Measurements from ENCODE around the gene VAMP8.

Gene VAMP8

DNA sequence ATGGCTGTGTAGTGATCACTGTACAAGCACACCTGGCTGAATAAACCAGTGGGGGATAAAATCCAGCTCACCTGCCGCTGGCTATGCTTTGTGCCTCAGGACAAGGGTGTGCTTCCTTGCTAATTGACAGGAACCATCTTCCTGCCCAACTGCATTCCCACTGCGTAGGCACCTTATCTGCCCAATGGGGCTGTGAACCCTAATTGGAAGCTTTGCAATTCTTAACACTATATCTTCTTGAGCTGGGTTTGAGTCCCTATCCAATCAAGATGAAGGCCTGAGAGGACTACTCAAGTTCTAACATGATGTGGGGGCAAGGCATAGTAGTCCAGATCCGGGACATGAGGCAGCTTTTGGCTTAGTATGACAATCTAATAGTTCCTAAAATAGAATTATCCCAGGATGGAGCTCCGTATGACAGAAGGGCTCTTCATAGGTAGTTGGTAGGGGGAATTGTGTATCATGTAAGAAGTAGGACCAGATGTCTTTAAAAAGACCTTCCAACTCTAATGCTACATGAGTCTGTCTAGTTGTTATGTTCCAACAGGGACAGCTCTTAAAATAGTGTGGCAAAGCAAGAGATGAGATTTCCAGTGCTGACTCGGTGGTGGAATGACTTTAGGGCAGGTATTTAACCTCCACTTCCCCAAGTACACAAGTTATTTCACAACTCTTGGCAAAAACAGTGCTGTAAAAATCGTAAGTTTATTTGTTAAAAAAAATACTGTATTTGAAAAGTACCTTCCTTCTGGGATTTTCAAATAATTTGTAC, 27.4 kb downstream of the VAMP8 start:
- H3K27ac ChIP-seq (ENCODE audit: insufficient read depth in 1 of 2, low read depth in 1 of 2, low read length in 2 of 2, poor library complexity in 1 of 2, severe bottlenecking in 2 of 2) = no peak overlapping the region
- H3K4me1 ChIP-seq (ENCODE audit: control extremely low read depth in 1 of 4, control insufficient read depth in 4 of 4, insufficient read depth in 4 of 4, low read length in 3 of 4) = peaks cover 5 to 29% (median 25%) of the 10 kb centered on the region in 4 experiments
- no peak overlapping the region for H3K4me3 ChIP-seq (ENCODE audit: control insufficient read depth in 1 of 7, extremely low read depth in 1 of 7, insufficient read depth in 4 of 7, low read depth in 2 of 7, low read length in 6 of 7)
- DNase-seq = no peak
- ChIA-PET CTCF (interaction anchor here (0.6 to 3.1 kb wide), 10 partner anchors 14 to 55 kb away, joined by 3 to 10 read pairs (median 4); partner anchors contain the start of genes GGCX and VAMP8), POLR2A (no interaction called here)
- no peaks in the 10 kb centered on the region for H3K9me3 ChIP-seq (ENCODE audit: control extremely low read depth in 1 of 5, control insufficient read depth in 4 of 5, insufficient read depth in 2 of 5, low read depth in 1 of 5, low read length in 4 of 5)
- 95% methylated on average over 4 of the region's 6 CpGs for WGBS (ENCODE audit: insufficient coverage)
- no peaks in the 10 kb centered on the region for H3K27me3 ChIP-seq (replicated peaks in 2 of 5; ENCODE audit: control insufficient read depth in 4 of 5, insufficient read depth in 5 of 5, low read length in 4 of 5)
- peaks cover 13 to 46% (median 38%) of the 10 kb centered on the region in 4 experiments for H3K36me3 ChIP-seq (ENCODE audit: control insufficient read depth in 4 of 4, insufficient read depth in 4 of 4, low read length in 3 of 4)

DNA sequence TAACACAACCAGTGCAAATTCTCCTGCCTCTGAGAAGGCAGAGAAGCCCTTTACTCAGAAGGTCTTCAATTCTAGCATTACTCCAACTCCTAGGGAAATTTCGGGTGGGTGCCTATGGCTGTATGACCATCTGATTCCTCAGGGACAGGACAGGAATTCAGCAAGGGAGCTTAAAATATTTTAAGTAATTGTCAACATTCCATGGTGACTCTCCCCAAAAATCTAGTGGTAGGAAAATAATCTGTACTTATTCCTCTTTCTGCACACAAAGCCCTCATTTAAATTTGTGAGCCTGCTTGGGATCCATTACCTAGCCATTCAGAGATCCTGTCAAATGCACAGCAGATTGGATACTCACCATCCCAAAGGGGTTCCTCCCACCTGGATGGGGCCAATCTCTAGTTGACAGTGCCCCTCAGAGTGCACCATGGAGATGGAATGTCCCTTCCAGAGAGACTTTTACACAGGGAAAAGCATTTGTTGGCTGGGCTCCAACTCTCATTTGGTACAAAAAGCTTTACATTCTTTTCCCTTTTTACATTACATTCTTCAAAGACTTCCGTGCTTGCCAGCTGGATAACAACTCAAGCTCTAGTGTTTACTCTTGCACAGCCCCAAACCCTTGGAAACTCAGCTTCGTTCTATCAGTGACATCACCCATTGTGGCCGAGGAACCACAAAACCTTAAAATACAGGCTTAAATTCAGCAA, 28.2 kb downstream of the VAMP8 start:
- Histone ChIP-seq H3K36me3 (ENCODE audit: control insufficient read depth in 4 of 4, insufficient read depth in 4 of 4, low read length in 3 of 4) (peaks cover 13 to 43% (median 34%) of the 10 kb centered on the region in 4 experiments), H3K9me3 (ENCODE audit: control extremely low read depth in 1 of 5, control insufficient read depth in 4 of 5, insufficient read depth in 2 of 5, low read depth in 1 of 5, low read length in 4 of 5) (no peaks in the 10 kb centered on the region), H3K4me1 (ENCODE audit: control extremely low read depth in 1 of 4, control insufficient read depth in 4 of 4, insufficient read depth in 4 of 4, low read length in 3 of 4) (peaks cover 5 to 34% (median 24%) of the 10 kb centered on the region in 4 experiments), H3K4me3 (ENCODE audit: control insufficient read depth in 1 of 7, extremely low read depth in 1 of 7, insufficient read depth in 4 of 7, low read depth in 2 of 7, low read length in 6 of 7) (no peak overlapping the region), H3K27me3 (replicated peaks in 2 of 5; ENCODE audit: control insufficient read depth in 4 of 5, insufficient read depth in 5 of 5, low read length in 4 of 5) (no peaks in the 10 kb centered on the region), H3K27ac (ENCODE audit: insufficient read depth in 1 of 2, low read depth in 1 of 2, low read length in 2 of 2, poor library complexity in 1 of 2, severe bottlenecking in 2 of 2) (no peak overlapping the region)
- no peak for DNase-seq
- ChIA-PET CTCF (interaction anchor here (1.0 to 3.1 kb wide), 7 partner anchors 11 to 31 kb away, joined by 3 to 9 read pairs (median 4); no protein-coding TSS in a partner anchor), POLR2A (interaction anchor here (0.9 kb wide), 1 partner anchor 44 kb away, joined by 3 read pairs; the partner anchor contains the start of gene GGCX)
- 94% methylated on average over 2 of the region's 4 CpGs for WGBS (ENCODE audit: insufficient coverage)

DNA sequence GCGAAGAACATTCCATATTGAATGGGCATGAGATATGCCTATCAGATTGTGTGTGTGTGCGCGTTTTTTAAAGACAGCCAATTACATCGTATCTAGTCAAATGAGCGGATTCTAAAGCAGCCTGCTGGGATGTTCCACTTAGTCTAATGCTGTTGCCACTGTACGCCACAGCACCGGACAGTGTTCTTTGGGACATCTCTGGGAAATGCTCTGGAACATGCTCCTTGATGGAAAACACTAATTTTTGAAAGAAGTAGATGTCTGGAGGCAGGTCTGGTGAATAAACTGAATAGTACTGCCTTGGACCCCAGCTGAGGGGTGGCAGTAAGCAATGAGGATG, 28.7 kb downstream of the VAMP8 start:
- POLR2A ChIA-PET = interaction anchor here (0.9 kb wide), 1 partner anchor 45 kb away, joined by 3 read pairs; the partner anchor contains the start of gene GGCX
- Histone ChIP-seq H3K4me1 (ENCODE audit: control extremely low read depth in 1 of 4, control insufficient read depth in 4 of 4, insufficient read depth in 4 of 4, low read length in 3 of 4) (peaks cover 6 to 37% (median 27%) of the 10 kb centered on the region in 4 experiments), H3K36me3 (ENCODE audit: control insufficient read depth in 4 of 4, insufficient read depth in 4 of 4, low read length in 3 of 4) (peaks cover 13 to 43% (median 34%) of the 10 kb centered on the region in 4 experiments), H3K27me3 (replicated peaks in 2 of 5; ENCODE audit: control insufficient read depth in 4 of 5, insufficient read depth in 5 of 5, low read length in 4 of 5) (no peaks in the 10 kb centered on the region), H3K27ac (ENCODE audit: insufficient read depth in 1 of 2, low read depth in 1 of 2, low read length in 2 of 2, poor library complexity in 1 of 2, severe bottlenecking in 2 of 2) (no peak overlapping the region), H3K4me3 (ENCODE audit: control insufficient read depth in 1 of 7, extremely low read depth in 1 of 7, insufficient read depth in 4 of 7, low read depth in 2 of 7, low read length in 6 of 7) (no peak overlapping the region), H3K9me3 (ENCODE audit: control extremely low read depth in 1 of 5, control insufficient read depth in 4 of 5, insufficient read depth in 2 of 5, low read depth in 1 of 5, low read length in 4 of 5) (no peaks in the 10 kb centered on the region)
- 96% methylated on average over 7 of the region's 7 CpGs for WGBS (ENCODE audit: insufficient coverage)
- DNase-seq = no peak
- CTCF ChIA-PET = interaction anchor here (1.0 to 3.1 kb wide), 5 partner anchors 12 to 30 kb away, joined by 3 to 9 read pairs (median 4); no protein-coding TSS in a partner anchor

DNA sequence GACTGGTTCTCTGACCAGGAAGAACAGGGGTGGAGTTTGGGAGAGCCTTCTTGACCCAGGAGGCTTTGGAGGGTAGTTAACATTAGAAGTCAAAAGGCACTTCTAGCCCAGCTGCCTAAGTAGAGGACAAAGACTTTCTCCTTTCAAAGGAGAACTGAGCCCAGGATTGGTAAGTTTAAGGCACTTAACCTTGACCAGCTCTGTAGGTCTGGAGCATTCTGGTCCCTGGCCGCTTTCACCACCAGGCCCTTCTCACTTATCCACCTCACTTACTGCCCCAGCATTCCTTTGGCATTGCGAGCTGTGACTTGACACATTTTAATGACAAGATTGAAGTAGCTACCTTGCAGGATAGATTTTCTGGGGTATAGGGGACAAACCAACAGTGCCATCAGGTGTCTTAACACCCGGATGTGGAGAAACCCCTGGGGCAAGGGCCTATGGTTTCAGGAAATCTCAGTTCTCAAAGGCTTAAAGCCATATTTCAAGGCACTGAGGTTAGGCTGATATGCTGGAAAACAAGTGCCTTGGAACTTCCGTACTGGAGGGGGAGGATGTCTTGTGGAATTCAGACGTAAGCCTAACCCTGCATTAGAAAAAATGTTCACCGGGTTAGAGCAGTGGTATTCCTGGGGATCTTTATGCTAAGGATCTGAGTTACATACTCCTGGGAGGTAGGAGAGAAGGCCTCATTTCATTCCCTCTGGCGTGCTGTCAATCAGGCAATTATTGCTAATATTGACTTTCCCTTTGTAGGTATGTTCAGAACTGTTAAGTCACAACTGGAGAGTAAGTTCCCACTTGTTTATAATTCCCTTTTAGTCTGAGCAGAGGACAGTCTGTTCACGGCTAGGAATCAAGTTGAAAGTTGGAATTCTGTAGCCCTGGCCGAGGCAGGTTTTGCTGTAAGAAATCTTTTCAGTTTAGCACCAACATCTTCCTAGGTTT, 30.2 kb downstream of the VAMP8 start:
- ChIA-PET POLR2A (no interaction called here), CTCF (interaction anchor here (1.0 to 3.1 kb wide), 3 partner anchors 17 to 57 kb away, joined by 3 to 9 read pairs (median 4); no protein-coding TSS in a partner anchor)
- Histone ChIP-seq H3K4me1 (ENCODE audit: control extremely low read depth in 1 of 4, control insufficient read depth in 4 of 4, insufficient read depth in 4 of 4, low read length in 3 of 4) (peaks cover 8 to 34% (median 26%) of the 10 kb centered on the region in 4 experiments), H3K27ac (ENCODE audit: insufficient read depth in 1 of 2, low read depth in 1 of 2, low read length in 2 of 2, poor library complexity in 1 of 2, severe bottlenecking in 2 of 2) (peak overlapping the region in 1 of 2 experiments; percentile 39), H3K4me3 (ENCODE audit: control insufficient read depth in 1 of 7, extremely low read depth in 1 of 7, insufficient read depth in 4 of 7, low read depth in 2 of 7, low read length in 6 of 7) (no peak overlapping the region), H3K27me3 (replicated peaks in 2 of 5; ENCODE audit: control insufficient read depth in 4 of 5, insufficient read depth in 5 of 5, low read length in 4 of 5) (no peaks in the 10 kb centered on the region), H3K36me3 (ENCODE audit: control insufficient read depth in 4 of 4, insufficient read depth in 4 of 4, low read length in 3 of 4) (peaks cover 13 to 43% (median 34%) of the 10 kb centered on the region in 4 experiments), H3K9me3 (ENCODE audit: control extremely low read depth in 1 of 5, control insufficient read depth in 4 of 5, insufficient read depth in 2 of 5, low read depth in 1 of 5, low read length in 4 of 5) (no peaks in the 10 kb centered on the region)
- no peak for DNase-seq
- 96% methylated on average over 8 of the region's 9 CpGs for WGBS (ENCODE audit: insufficient coverage)

DNA sequence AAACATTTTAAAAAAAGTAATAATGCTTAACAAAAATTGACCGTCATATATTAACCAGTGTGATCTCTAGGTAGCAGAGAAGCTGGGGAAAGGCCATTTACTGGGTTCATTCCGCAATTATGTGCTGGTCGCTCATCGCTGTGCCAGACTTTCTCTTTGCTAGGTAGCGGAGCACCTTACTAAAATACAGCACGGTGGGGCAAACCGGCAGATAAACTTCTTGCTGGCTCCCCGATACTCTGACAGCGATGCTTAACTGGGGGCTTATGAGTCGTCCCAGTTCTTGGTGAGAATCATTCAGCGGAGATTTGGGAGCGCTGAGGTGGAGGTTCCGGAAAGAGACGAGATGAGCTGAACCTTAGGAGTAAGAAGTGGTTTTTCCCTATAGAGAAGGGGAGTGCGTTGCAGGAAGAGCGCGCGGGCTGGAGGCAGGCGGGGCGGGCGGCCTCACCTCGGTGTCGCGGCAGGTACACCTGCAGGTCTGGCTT, 33.9 kb downstream of the VAMP8 start:
- Histone ChIP-seq H3K9me3 (ENCODE audit: control extremely low read depth in 1 of 5, control insufficient read depth in 4 of 5, insufficient read depth in 2 of 5, low read depth in 1 of 5, low read length in 4 of 5) (no peaks in the 10 kb centered on the region), H3K4me3 (ENCODE audit: control insufficient read depth in 1 of 7, extremely low read depth in 1 of 7, insufficient read depth in 4 of 7, low read depth in 2 of 7, low read length in 6 of 7) (peak overlapping the region; percentile 76 to 96 (median 88)), H3K36me3 (ENCODE audit: control insufficient read depth in 4 of 4, insufficient read depth in 4 of 4, low read length in 3 of 4) (peaks cover 13 to 31% (median 27%) of the 10 kb centered on the region in 4 experiments), H3K27me3 (replicated peaks in 2 of 5; ENCODE audit: control insufficient read depth in 4 of 5, insufficient read depth in 5 of 5, low read length in 4 of 5) (no peaks in the 10 kb centered on the region), H3K4me1 (ENCODE audit: control extremely low read depth in 1 of 4, control insufficient read depth in 4 of 4, insufficient read depth in 4 of 4, low read length in 3 of 4) (peaks cover 5 to 24% (median 12%) of the 10 kb centered on the region in 4 experiments), H3K27ac (ENCODE audit: insufficient read depth in 1 of 2, low read depth in 1 of 2, low read length in 2 of 2, poor library complexity in 1 of 2, severe bottlenecking in 2 of 2) (peak overlapping the region; percentile 66 to 89)
- DNase-seq = no peak
- ChIA-PET POLR2A (interaction anchor here (0.7 to 1.5 kb wide), 3 partner anchors 9 to 83 kb away, joined by 3 to 7 read pairs (median 5); partner anchors contain the start of gene TMEM150A), CTCF (interaction anchor here (1.0 to 1.5 kb wide), 5 partner anchors 10 to 51 kb away, joined by 3 to 4 read pairs (median 3); partner anchors contain the start of gene GGCX)
- WGBS (ENCODE audit: insufficient coverage) = 12% methylated on average over 20 of the region's 24 CpGs
